Heart left ventricle (tissue), 13 donors: Measurements from ENCODE around the gene AKAP9.

ENCODE experiments used
- CTCF ChIP-seq, 12 donors: fragments of 200-600 bp; sonication (generic) in 4 of 12; IDR thresholded peaks; one replicate each; pipeline versions ENCODE4 v1.5.0 to v1.8.0; 2018 to 2022; ENCODE audit warnings: antibody characterized with exemption in 12 of 12, mild to moderate bottlenecking in 5 of 12
- POLR2A ChIP-seq, 2 donors: fragments of 450-650 bp; IDR thresholded peaks; one replicate each; pipeline ENCODE4 v1.6.1; 2017; ENCODE audit warnings: antibody characterized with exemption in 2 of 2, mild to moderate bottlenecking in 2 of 2, moderate library complexity in 2 of 2
- donor health status: ischemic (EF 13 %, LVEDD 7.1; RV severe dilation, severe dysfunction).
- donor health status: DM: no; HTN: yes; CAD: no.
- donor health status: DM: no; HTN: no; CAD: no.
- donor health status: ischemic (EF 25% LVEDD 6.9; RV normal size, moderate dysfunction).
- donor health status: ischemic (EF 25% LVEDD 5.7; RV mildly dilated, moderate dysfunction).
- donor health status: ischemic (EF 35%, LVEDD 5.7; RV mildly dilated, moderate dysfunction).
- donor health status: nonischemic (EF 11% LVEDD 7.7; RV severe dilation, severe dysfunction).
- donor health status: DM: yes; HTN: yes; CAD: no.
- donor health status: PGD.
- donor health status: ischemic (EF 29% LVEDD 5.4; RV normal size, mild dysfunction).
- donor health status: nonischemic (EF 23%, LVEDD 6.1; RV moderate dilation, normal function).

GRCh38 chr7:91993976-91994375 lies 53.3 kb downstream of the AKAP9 start:
- no peak for TF ChIP-seq CTCF (IDR thresholded peaks at IDR 0.05)
- TF ChIP-seq POLR2A (IDR thresholded peaks at IDR 0.05) = no peak
